Fibroblast of lung (primary cell): ENCODE data around the gene C1orf116. TPM values are rescaled to one million over a fixed set of nuclear protein-coding genes. Genes with fewer than 3 reads are reported as not detected.

Source experiments
- DNase-seq, 2 donors: peaks; one replicate each; pipeline versions ENCODE4 v3.0.0 to v3.0.0-alpha.2; 2010; ENCODE audit warnings: low read depth in 2 of 2
- H2AFZ ChIP-seq: 2 replicates; pipeline ENCODE4 v1.5.1; 2012; ENCODE audit warnings: low read length, control low read depth, inconsistent platforms
- H3K27ac ChIP-seq: 2 replicates; pipeline ENCODE4 v1.5.1; 2011; ENCODE audit warnings: low read length, control low read depth; ENCODE audit not compliant: insufficient read depth
- H3K27me3 ChIP-seq: 2 replicates; pipeline ENCODE4 v1.5.1; 2011; ENCODE audit warnings: mild to moderate bottlenecking, low read length; ENCODE audit not compliant: control insufficient read depth, insufficient read depth
- H3K36me3 ChIP-seq: 2 replicates; pipeline ENCODE4 v1.5.1; 2011; ENCODE audit warnings: low read length; ENCODE audit not compliant: control insufficient read depth, insufficient read depth
- H3K4me1 ChIP-seq: 2 replicates; pipeline ENCODE4 v1.5.1; 2011; ENCODE audit warnings: low read length; ENCODE audit not compliant: control insufficient read depth, insufficient read depth; ENCODE audit errors: extremely low read depth
- H3K4me2 ChIP-seq: 2 replicates; pipeline ENCODE4 v1.5.1; 2011; ENCODE audit warnings: low read length, control low read depth; ENCODE audit not compliant: insufficient read depth; ENCODE audit errors: extremely low read depth
- H3K4me3 ChIP-seq, 4 experiments: fragments of 200-600 bp in 1 of 4; sonication (generic) in 1 of 4; replicated peaks in 1 of 4; 2 replicates each; pipeline ENCODE4 v1.5.1; 2011 to 2016; ENCODE audit warnings: low read length in 4 of 4, low read depth in 3 of 4, mild to moderate bottlenecking in 3 of 4, control low read depth in 2 of 4, inconsistent platforms in 1 of 4, mixed read lengths in 1 of 4; ENCODE audit not compliant: insufficient read depth in 1 of 4; ENCODE audit errors: control extremely low read depth in 1 of 4
- H3K79me2 ChIP-seq: 2 replicates; pipeline ENCODE4 v1.5.1; 2012; ENCODE audit warnings: mild to moderate bottlenecking, low read length, inconsistent platforms; ENCODE audit not compliant: control insufficient read depth, insufficient read depth
- H3K9ac ChIP-seq: 2 replicates; pipeline ENCODE4 v1.5.1; 2011; ENCODE audit warnings: mild to moderate bottlenecking, low read length, control low read depth; ENCODE audit not compliant: insufficient read depth
- H3K9me3 ChIP-seq: 2 replicates; pipeline ENCODE4 v1.5.1; 2012; ENCODE audit warnings: low read depth, low read length; ENCODE audit not compliant: control insufficient read depth, insufficient read depth
- H4K20me1 ChIP-seq: 2 replicates; pipeline ENCODE4 v1.5.1; 2011; ENCODE audit warnings: low read length; ENCODE audit not compliant: control insufficient read depth, insufficient read depth; ENCODE audit errors: extremely low read depth
- EZH2 ChIP-seq: IDR thresholded peaks from 2 replicates; pipeline ENCODE4 v1.5.1; 2012; ENCODE audit warnings: low read length, control low read depth, mild to moderate bottlenecking; ENCODE audit errors: missing control alignments
- polyA plus RNA-seq, 2 donors: library from polyadenylated mRNA; depleted of rRNA in 1 of 2; stranded (reverse) in 1 of 2; unstranded in 1 of 2; fragments of >200 nt; gene quantifications; 2 replicates each; pipeline ENCODE4 v1.2.1, GENCODE V29; 2011 to 2012; ENCODE audit warnings: missing spikeins in 1 of 2
- total RNA-seq: library from RNA; depleted of rRNA; stranded (reverse); fragments of >200 nt; gene quantifications from 2 replicates; pipeline ENCODE4 v1.2.1, GENCODE V29; 2014
- TF ChIP-seq, protein P1 (sequence below), 2 donors: IDR thresholded peaks in 1 of 2; conservative IDR thresholded peaks in 1 of 2; 1 replicate in 1 of 2; 2 replicates in 1 of 2; pipeline ENCODE4 v1.5.1; 2011 to 2012; ENCODE audit warnings: low read length in 2 of 2, control low read depth in 1 of 2, inconsistent platforms in 1 of 2, low read depth in 1 of 2, mild to moderate bottlenecking in 1 of 2

C1orf116 gene
- total and polyA plus RNA-seq, 2 donors (not counting 1 experiment from before 2014, with no cell fraction given) = 0.06 TPM; not detected in 1

DNA sequence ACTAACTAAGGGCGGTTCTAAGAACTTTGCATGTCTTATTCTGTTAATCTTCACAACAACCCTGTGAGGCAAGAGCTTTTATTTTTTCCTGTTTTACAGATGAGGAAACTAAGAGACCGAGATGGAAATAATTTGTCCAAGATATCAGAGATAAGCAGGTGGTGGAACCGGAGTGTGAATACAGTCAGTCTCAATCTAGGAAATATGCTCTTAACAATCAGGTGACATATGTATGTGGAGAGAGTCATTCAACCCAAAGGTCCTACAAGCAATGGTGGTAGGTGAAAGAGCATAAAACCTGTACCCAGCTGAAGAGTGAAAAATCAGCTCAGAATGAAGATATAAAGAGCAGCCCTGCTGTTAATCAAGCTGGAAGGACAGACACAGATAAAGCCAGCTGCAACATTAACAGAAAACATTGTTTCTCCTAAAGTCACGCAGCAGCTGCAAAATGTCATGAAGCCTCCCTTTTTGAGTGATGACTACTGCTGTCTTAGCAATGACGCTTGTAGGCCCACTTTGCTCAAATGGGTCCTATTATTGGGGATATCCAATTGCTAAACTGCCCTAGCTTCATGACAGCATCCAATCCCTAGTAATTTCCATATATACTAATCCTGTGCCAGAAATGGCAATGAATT lies 31.8 kb downstream of the C1orf116 start:
- H3K79me2 ChIP-seq = no peaks in the 10 kb centered on the region
- no peak overlapping the region for H2AFZ ChIP-seq
- H3K27ac ChIP-seq = no peak overlapping the region
- no peak overlapping the region for H3K4me3 ChIP-seq
- no peaks in the 10 kb centered on the region for H3K36me3 ChIP-seq
- DNase-seq = no peak
- TF ChIP-seq, protein P1, sequence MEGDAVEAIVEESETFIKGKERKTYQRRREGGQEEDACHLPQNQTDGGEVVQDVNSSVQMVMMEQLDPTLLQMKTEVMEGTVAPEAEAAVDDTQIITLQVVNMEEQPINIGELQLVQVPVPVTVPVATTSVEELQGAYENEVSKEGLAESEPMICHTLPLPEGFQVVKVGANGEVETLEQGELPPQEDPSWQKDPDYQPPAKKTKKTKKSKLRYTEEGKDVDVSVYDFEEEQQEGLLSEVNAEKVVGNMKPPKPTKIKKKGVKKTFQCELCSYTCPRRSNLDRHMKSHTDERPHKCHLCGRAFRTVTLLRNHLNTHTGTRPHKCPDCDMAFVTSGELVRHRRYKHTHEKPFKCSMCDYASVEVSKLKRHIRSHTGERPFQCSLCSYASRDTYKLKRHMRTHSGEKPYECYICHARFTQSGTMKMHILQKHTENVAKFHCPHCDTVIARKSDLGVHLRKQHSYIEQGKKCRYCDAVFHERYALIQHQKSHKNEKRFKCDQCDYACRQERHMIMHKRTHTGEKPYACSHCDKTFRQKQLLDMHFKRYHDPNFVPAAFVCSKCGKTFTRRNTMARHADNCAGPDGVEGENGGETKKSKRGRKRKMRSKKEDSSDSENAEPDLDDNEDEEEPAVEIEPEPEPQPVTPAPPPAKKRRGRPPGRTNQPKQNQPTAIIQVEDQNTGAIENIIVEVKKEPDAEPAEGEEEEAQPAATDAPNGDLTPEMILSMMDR (conservative IDR thresholded peaks at IDR 0.05 in 1 of 2, IDR thresholded peaks at IDR 0.05 in 1 of 2; ENCODE audit: low read depth in 1 of 2, low read length in 2 of 2) = no peak
- TF ChIP-seq EZH2 = no peak
- H3K27me3 ChIP-seq = no peaks in the 10 kb centered on the region
- no peaks in the 10 kb centered on the region for H3K4me1 ChIP-seq
- no peaks in the 10 kb centered on the region for H3K9me3 ChIP-seq
- H3K9ac ChIP-seq = no peak overlapping the region
- no peaks in the 10 kb centered on the region for H4K20me1 ChIP-seq
- no peak overlapping the region for H3K4me2 ChIP-seq

DNA sequence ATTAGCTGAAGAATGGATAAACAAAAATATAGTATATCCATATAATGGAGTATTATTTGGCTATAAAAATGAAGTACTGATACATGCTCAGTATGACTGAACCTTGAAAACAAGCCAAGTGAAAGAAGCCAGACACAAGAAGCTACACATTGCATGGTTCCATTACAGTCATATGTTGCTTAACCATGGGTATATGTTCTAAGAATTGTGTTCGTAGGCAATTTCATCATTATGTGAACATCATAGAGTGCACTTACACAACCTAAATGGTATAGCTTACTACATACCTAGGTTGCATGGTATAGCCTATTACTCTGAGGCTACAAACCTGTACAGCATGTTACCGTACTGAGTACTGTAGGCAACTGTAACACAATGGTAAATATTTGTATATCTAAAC lies 33.7 kb downstream of the C1orf116 start:
- Histone ChIP-seq H3K27ac (no peak overlapping the region), H3K27me3 (no peaks in the 10 kb centered on the region), H4K20me1 (no peaks in the 10 kb centered on the region), H3K9ac (no peak overlapping the region), H3K9me3 (no peaks in the 10 kb centered on the region), H3K4me2 (no peak overlapping the region), H3K79me2 (no peaks in the 10 kb centered on the region), H3K4me1 (no peaks in the 10 kb centered on the region), H3K36me3 (no peaks in the 10 kb centered on the region), H3K4me3 (no peak overlapping the region), H2AFZ (no peak overlapping the region)
- no peak for DNase-seq
- no peak for TF ChIP-seq EZH2
- TF ChIP-seq, protein P1 (conservative IDR thresholded peaks at IDR 0.05 in 1 of 2, IDR thresholded peaks at IDR 0.05 in 1 of 2; ENCODE audit: low read depth in 1 of 2, low read length in 2 of 2) = no peak

DNA sequence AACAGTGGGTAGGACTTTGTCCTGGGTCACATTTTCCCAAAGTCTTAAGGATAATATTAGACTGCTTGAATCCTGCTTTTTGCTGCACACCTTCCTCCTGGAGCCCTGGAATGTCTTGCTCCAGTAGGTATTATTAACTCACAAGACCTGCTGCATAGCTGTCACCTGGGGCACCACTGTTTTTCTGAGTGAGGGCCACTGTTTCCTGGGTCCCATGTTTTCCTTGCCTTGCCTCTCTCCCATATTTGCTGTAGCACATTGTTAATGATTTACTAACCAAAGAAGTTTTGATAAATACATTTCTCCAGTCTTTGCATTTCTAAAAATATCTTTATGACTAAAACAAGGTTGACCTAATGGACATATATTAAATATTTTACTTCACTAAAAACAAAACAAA lies 39.8 kb downstream of the C1orf116 start:
- Histone ChIP-seq H2AFZ (no peak overlapping the region), H4K20me1 (no peaks in the 10 kb centered on the region), H3K36me3 (no peaks in the 10 kb centered on the region), H3K4me1 (no peaks in the 10 kb centered on the region), H3K9ac (no peak overlapping the region), H3K4me3 (no peak overlapping the region), H3K9me3 (no peaks in the 10 kb centered on the region), H3K27ac (no peak overlapping the region), H3K4me2 (no peak overlapping the region), H3K79me2 (no peaks in the 10 kb centered on the region), H3K27me3 (peaks cover 2% of the 10 kb centered on the region)
- no peak for DNase-seq
- TF ChIP-seq, protein P1 (conservative IDR thresholded peaks at IDR 0.05 in 1 of 2, IDR thresholded peaks at IDR 0.05 in 1 of 2; ENCODE audit: low read depth in 1 of 2, low read length in 2 of 2) = no peak
